Activated CD4-positive, alpha-beta T cell treated with anti-CD3 and anti-CD28 coated beads, Interleukin-10, Interleukin-2, amounts not matched to agents 100 ng/mL and 50 ng/mL, durations not matched to agents 16 hours and 8 hours (primary cell): ENCODE results near the gene ATP1B3.
"Not testable (repeated sequence)": the region's sequence is repeated elsewhere in the genome, so short reads cannot be mapped to it uniquely, and the experiment has no call there.

Experiments used
- DNase-seq: peaks from one replicate; pipeline ENCODE4 v3.0.0-alpha.2; 2020

ATP1B3 gene

GRCh38 chr3:141949972-141950371, 73.5 kb downstream of the ATP1B3 start:
- DNase-seq, result no peak

- DNase-seq, result no peak
These were observed 74.4 kb downstream of the ATP1B3 start for GRCh38 chr3:141950572-141951493.

DNA sequence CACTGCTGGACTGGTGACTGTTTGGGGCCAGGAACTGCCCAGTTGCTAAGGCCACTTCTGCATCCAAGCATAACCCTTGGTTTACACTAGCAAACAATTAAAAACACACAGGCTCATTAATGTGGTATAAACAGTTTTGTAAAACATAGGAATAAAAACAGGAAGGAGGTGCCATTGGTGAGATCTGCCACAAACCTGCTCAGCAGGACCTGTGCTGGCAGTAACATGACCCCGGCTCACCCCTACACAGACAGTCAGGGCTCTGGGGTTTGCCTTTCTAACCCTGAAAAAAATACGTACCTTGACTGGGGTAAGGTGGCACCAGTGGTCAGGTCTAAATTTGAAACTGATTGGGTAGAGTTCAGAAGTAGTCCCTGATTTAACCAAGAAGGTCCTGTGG, 76.2 kb downstream of the ATP1B3 start:
- no peak for DNase-seq

DNA sequence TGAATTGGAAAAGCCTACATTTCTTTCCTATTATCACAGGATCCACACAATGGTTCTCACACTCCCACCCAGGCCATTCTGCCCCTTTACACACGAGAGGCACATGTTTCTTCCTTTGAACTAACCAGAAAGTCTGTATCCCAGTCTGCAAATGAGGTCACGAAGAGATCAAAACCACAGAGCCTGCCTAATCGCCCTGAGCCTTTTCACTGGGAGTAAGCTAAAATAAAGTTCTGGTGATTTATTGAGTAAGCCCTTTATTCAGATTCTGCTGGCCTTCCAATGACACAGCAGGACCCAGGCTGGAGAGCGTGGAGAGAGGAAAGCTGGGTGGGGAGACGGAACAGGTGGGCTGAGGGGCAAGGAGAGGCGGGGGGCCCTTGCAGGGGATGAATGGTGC, 78.7 kb downstream of the ATP1B3 start:
- no peak for DNase-seq

DNA sequence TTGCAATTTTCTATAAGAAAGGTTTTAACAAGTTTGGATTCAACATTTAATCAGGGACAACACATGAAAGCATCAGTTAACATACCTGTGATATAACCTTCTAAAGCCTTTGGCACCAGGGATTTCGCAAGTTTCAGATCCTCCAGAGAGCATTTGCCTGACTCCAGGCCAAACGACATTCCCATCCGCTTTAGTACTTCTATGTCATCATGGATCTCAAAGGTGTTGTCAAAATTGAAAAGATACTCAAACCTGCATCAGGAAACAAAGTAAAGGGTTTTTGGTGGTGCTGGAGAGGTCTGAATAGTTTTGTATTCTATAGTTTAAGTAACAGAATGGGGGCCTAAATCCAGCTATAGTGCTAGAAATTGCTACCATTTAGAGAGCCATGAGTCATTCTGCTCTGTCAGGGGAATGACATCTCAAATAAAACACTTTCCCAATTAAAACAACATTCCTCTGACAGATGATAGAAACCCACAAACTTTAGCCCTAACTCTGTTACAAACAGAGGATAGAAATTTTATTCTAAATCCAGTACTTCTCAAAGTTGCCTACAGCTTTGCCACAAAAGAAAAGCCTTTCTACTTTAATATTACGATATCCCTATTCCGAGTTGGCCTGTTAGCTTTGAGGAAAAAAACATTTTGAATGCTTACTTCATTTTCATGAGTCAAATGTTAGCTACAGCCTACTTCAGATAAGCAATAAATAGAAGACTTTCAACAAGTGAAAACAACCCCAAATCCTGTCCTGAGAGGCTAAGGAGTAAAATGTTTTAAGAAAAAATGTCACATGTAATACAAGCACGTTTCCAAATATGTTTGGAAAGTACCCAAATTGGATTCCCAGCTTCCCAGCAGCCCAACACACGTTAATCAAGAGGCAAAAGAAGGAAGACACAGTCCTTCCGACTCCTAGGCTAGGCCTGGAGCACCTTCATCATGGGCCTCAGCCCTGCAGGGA, 83.4 kb downstream of the ATP1B3 start:
- DNase-seq, result no peak

- no peak for DNase-seq
These were observed 84.3 kb downstream of the ATP1B3 start for GRCh38 chr3:141960731-141961130.

- DNase-seq, result no peak
These were observed 86.9 kb downstream of the ATP1B3 start for GRCh38 chr3:141963301-141963700.

- DNase-seq, result no peak
These were observed 89.0 kb downstream of the ATP1B3 start for GRCh38 chr3:141965471-141965870.

DNA sequence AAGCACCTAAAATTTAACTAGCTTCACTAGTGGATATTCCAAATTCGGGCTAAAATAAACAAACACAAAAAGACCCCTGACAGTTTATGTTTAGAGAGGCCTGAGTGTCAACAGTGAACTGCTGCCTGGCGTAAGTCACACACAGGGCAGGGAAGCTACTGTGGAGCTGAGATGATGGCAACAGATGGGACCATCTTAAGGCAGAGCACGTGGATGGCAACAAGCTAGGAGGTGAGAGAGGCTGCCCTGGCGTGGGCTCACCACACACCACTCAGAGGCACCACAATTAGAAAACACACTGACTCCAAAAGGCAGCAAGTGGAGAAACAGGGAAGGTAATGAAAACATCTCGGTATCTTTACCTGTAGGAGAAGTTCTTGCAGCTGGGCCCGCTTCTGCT, 93.3 kb downstream of the ATP1B3 start:
- DNase-seq, result no peak

DNA sequence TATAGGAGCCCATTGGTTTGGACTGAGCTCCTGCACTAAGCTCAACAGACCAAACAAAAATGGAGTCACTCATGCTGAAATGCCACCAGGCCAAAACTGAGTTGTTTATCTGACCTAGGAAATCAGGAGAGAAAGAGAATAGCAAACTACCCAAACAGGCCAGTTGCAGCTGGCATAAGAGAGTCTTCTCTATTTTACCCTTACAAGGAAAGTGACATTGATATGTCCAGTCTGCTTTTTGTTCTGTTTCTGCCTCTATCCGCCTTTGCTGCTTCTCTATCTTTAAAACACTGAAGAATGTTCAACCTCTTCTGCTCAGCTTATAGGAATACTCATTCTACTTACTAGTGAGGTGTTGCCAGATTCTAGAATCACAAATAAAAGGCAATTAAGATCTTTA, 95.1 kb downstream of the ATP1B3 start:
- DNase-seq, result no peak

DNA sequence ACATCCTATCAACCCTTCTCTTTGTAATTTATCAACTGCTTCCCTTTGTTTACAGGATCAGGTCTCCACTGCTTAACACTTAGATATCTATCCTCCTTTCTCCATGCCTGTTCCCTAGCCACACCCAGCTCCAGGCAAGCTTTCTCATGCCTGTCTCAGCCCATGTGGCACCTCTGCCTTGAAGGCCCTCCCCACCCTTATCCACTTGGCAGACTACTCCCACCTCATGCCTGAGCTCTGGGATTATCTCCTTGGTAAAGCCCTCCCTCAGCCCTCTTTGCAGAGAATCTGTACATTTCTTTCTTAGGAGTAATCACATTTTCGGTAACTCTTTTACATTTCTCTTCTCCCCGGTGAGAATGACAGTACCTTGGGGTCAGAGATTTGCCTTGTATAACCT, 96.0 kb downstream of the ATP1B3 start:
- DNase-seq, result no peak

DNA sequence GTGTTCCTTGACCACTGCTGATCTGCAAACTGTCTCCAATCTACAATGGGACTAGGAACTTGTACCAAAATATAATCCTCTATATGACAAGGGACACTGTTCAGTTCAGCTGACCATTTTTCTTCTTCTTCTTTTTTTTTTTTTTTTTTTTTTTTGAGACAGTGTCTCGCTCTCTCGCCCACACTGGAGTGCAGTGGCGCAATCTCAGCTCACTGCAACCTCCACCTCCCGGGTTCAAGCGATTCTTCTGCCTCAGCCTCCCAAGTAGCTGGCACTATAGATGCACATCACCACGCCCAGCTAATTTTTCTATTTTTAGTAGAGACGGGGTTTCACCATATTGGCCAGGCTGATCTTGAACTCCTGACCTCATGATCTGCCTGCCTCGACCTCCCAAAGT, 98.3 kb downstream of the ATP1B3 start:
- DNase-seq, result not testable (repeated sequence)
